ENCODE results near the gene GRB10. TPM values are rescaled to one million over a fixed set of nuclear protein-coding genes. Genes with fewer than 3 reads are reported as not detected.

GRB10 gene
- total RNA-seq, 4 donors from 2014 or later = 40.4 to 88.6 (median 61.1) TPM

DNA sequence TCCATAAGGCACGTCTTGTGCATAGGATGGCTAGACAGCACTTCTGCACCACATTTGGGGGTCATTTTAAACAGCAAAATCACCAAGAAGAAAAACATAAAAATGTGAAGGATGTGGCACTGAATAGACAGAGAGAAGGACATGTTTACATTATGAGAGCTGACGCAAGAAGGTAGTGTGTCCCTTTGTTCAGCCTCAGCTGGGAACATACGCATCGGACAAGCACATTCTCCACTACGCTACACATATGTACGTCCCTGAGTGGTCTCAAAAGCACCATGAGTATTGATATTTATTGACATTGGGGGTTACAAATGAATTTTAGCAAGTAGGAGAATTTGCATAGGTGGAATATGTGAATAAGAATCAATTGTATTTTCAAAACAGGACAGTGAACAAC is 237.7 kb downstream of the GRB10 start:
- H3K36me3 ChIP-seq = no peaks in the 10 kb centered on the region
- no peak overlapping the region for H3K4me3 ChIP-seq
- DNase-seq = no peak
- H3K4me1 ChIP-seq = no peaks in the 10 kb centered on the region
- H3K9me3 ChIP-seq = no peaks in the 10 kb centered on the region
- intact Hi-C loops (cut with DNase I; ENCODE audit: low total_unique reads) = no loop called here
- TF ChIP-seq POLR2A (IDR thresholded peaks at IDR 0.05) = no peak
- TF ChIP-seq, protein P1, sequence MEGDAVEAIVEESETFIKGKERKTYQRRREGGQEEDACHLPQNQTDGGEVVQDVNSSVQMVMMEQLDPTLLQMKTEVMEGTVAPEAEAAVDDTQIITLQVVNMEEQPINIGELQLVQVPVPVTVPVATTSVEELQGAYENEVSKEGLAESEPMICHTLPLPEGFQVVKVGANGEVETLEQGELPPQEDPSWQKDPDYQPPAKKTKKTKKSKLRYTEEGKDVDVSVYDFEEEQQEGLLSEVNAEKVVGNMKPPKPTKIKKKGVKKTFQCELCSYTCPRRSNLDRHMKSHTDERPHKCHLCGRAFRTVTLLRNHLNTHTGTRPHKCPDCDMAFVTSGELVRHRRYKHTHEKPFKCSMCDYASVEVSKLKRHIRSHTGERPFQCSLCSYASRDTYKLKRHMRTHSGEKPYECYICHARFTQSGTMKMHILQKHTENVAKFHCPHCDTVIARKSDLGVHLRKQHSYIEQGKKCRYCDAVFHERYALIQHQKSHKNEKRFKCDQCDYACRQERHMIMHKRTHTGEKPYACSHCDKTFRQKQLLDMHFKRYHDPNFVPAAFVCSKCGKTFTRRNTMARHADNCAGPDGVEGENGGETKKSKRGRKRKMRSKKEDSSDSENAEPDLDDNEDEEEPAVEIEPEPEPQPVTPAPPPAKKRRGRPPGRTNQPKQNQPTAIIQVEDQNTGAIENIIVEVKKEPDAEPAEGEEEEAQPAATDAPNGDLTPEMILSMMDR (IDR thresholded peaks at IDR 0.05 in 4 of 5, conservative IDR thresholded peaks at IDR 0.05 in 1 of 5) = no peak
- in situ Hi-C loops (cut with MboI; ENCODE audit: low sequenced_read_pairs in 4 of 4) = no loop called here
- ATAC-seq = no peak
- H3K27me3 ChIP-seq = no peaks in the 10 kb centered on the region
- H3K27ac ChIP-seq = no peak overlapping the region

GRCh38 chr7:50543776-50544442 is 238.8 kb downstream of the GRB10 start:
- in situ Hi-C loops (cut with MboI; ENCODE audit: low sequenced_read_pairs in 4 of 4) = no loop called here
- ATAC-seq (no peak), DNase-seq (no peak)
- H3K4me3 ChIP-seq = no peak overlapping the region
- TF ChIP-seq POLR2A (IDR thresholded peaks at IDR 0.05) = no peak
- TF ChIP-seq, protein P1 (IDR thresholded peaks at IDR 0.05 in 4 of 5, conservative IDR thresholded peaks at IDR 0.05 in 1 of 5) = no peak
- intact Hi-C loops (cut with DNase I; ENCODE audit: low total_unique reads) = no loop called here
- no peaks in the 10 kb centered on the region for H3K9me3 ChIP-seq
- H3K4me1 ChIP-seq = no peaks in the 10 kb centered on the region
- H3K27ac ChIP-seq = no peak overlapping the region
- no peaks in the 10 kb centered on the region for H3K36me3 ChIP-seq
- H3K27me3 ChIP-seq = no peaks in the 10 kb centered on the region

- Histone ChIP-seq H3K27me3 (no peaks in the 10 kb centered on the region), H3K27ac (no peak overlapping the region), H3K4me3 (no peak overlapping the region), H3K9me3 (no peaks in the 10 kb centered on the region), H3K4me1 (no peaks in the 10 kb centered on the region), H3K36me3 (no peaks in the 10 kb centered on the region)
- intact Hi-C loops (cut with DNase I; ENCODE audit: low total_unique reads) (no loop called here), in situ Hi-C loops (cut with MboI; ENCODE audit: low sequenced_read_pairs in 4 of 4) (no loop called here)
- no peak for TF ChIP-seq POLR2A (IDR thresholded peaks at IDR 0.05)
- TF ChIP-seq, protein P1 (IDR thresholded peaks at IDR 0.05 in 4 of 5, conservative IDR thresholded peaks at IDR 0.05 in 1 of 5) = no peak
- DNase-seq (no peak), ATAC-seq (no peak)
These were observed 240.6 kb downstream of the GRB10 start for GRCh38 chr7:50542132-50542531.

DNA sequence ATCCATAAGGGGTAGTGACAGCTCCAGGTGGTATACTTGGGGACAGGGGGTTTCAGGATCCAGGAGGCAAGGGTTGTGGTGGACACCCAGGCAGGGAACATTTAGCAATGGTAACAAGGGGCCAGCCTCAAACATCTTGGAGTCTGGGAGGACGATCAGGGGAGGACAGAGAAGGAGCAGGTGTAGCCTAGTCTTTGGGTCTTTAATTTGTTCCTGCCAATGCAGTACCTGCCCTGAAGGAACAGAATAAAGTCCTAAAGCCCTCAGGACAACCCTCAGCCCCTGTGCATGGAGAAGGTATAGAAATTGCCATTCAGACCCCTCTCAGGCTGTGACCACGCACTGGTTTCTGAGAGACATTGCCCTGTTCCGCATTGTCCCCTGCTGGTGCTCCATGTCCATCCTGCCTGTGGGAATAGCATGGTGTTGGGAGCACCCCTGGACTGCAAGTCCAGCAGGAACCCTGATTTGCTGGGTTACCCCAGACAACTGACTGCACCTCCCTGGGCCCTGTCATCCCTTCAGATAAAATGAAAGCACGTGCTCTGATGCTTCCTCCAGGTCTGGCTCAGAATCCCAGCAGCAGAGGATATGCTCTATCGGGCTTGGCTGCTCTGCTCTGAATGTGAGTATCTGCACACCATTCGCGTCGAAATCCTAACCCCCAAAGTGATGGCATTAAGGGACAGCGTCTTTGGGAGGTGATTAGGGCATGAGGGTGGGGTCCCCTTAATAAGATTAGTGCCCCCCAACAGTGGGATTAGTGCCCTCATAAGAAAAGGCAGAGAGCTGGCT is 241.7 kb downstream of the GRB10 start:
- Histone ChIP-seq H3K27me3 (no peaks in the 10 kb centered on the region), H3K4me1 (no peaks in the 10 kb centered on the region), H3K27ac (no peak overlapping the region), H3K36me3 (no peaks in the 10 kb centered on the region), H3K9me3 (no peaks in the 10 kb centered on the region), H3K4me3 (no peak overlapping the region)
- no peak for ATAC-seq
- intact Hi-C loops (cut with DNase I; ENCODE audit: low total_unique reads) (no loop called here), in situ Hi-C loops (cut with MboI; ENCODE audit: low sequenced_read_pairs in 4 of 4) (no loop called here)
- no peak for DNase-seq
- no peak for TF ChIP-seq POLR2A (IDR thresholded peaks at IDR 0.05)
- TF ChIP-seq, protein P1 (IDR thresholded peaks at IDR 0.05 in 4 of 5, conservative IDR thresholded peaks at IDR 0.05 in 1 of 5) = no peak

Other genes starting within 250 kb of the GRB10 start
- 1 to 10 TPM in 1 of 4 donors, under 1 TPM in 1, not detected in 2; 0.24 to 1.3 TPM for gene DDC, start 217.5 kb downstream of the GRB10 start, total RNA-seq